IMR-90 (cell line): ENCODE measurements around the gene REEP2.

Experiments
- BHLHE40 ChIP-seq: fragments of 150-350 bp; IDR thresholded peaks from 2 replicates; pipeline ENCODE4 v1.6.1; 2016; ENCODE audit warnings: mild to moderate bottlenecking, low read depth, low read length
- CEBPB ChIP-seq: IDR thresholded peaks from 2 replicates; pipeline ENCODE4 v1.6.1; 2012; ENCODE audit warnings: low read depth, low read length, improper control_type of control experiment
- CHD1 ChIP-seq: IDR thresholded peaks from 2 replicates; pipeline ENCODE4 v1.6.1; 2012; ENCODE audit warnings: low read depth, low read length, improper control_type of control experiment
- FOS ChIP-seq: fragments of 150-350 bp; IDR thresholded peaks from 2 replicates; pipeline ENCODE4 v1.6.1; 2016; ENCODE audit warnings: low read depth, low read length
- MAZ ChIP-seq: IDR thresholded peaks from 2 replicates; pipeline ENCODE4 v1.6.1; 2012; ENCODE audit warnings: low read depth, mild to moderate bottlenecking, low read length, improper control_type of control experiment, moderate library complexity, borderline replicate concordance
- POLR2A ChIP-seq: IDR thresholded peaks from 2 replicates; pipeline ENCODE4 v1.6.1; 2012; ENCODE audit warnings: mild to moderate bottlenecking, low read depth, low read length
- RCOR1 ChIP-seq: IDR thresholded peaks from 2 replicates; pipeline ENCODE4 v1.6.1; 2012; ENCODE audit warnings: mild to moderate bottlenecking, low read length, improper control_type of control experiment; ENCODE audit not compliant: insufficient replicate concordance
- SMC3 ChIP-seq: fragments of 150-350 bp; IDR thresholded peaks from 2 replicates; pipeline ENCODE4 v1.6.1; 2016; ENCODE audit warnings: low read depth, mild to moderate bottlenecking, antibody characterized with exemption, low read length, moderate library complexity
- TF ChIP-seq, protein P1 (sequence below): fragments of 150-350 bp; IDR thresholded peaks from 2 replicates; pipeline ENCODE4 v1.6.1; 2016; ENCODE audit warnings: low read depth, mild to moderate bottlenecking, low read length, moderate library complexity, borderline replicate concordance
- TF ChIP-seq, protein P2 (sequence below): conservative IDR thresholded peaks from 2 replicates; pipeline ENCODE4 v1.5.1; 2012; ENCODE audit warnings: mild to moderate bottlenecking, low read depth, low read length, improper control_type of control experiment
- TF ChIP-seq, protein P3 (sequence below): fragments of 150-350 bp; IDR thresholded peaks from 2 replicates; pipeline ENCODE4 v1.6.1; 2017; ENCODE audit warnings: mild to moderate bottlenecking, antibody characterized with exemption, low read length, low read depth

DNA sequence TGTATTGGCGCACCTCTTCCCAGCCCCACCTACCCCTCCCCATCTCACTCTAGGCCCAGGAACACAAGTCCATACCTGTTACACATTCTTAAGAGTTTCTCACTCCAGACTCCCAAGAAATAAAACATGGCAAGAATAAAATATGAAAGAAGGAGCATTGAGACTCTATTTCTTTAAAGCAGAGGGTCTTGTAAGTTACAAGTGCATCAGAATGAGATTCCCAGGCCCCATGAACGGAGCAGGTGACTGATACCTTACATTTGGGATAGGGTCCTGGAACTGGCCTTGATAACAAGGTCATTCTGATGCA, 32.1 kb downstream of the REEP2 start:
- TF ChIP-seq, protein P1, sequence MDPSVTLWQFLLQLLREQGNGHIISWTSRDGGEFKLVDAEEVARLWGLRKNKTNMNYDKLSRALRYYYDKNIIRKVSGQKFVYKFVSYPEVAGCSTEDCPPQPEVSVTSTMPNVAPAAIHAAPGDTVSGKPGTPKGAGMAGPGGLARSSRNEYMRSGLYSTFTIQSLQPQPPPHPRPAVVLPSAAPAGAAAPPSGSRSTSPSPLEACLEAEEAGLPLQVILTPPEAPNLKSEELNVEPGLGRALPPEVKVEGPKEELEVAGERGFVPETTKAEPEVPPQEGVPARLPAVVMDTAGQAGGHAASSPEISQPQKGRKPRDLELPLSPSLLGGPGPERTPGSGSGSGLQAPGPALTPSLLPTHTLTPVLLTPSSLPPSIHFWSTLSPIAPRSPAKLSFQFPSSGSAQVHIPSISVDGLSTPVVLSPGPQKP, result no peak
- TF ChIP-seq BHLHE40 (no peak), MAZ (no peak), CHD1 (no peak), POLR2A (no peak), FOS (no peak), SMC3 (no peak), CEBPB (no peak), RCOR1 (no peak)
- TF ChIP-seq, protein P2, sequence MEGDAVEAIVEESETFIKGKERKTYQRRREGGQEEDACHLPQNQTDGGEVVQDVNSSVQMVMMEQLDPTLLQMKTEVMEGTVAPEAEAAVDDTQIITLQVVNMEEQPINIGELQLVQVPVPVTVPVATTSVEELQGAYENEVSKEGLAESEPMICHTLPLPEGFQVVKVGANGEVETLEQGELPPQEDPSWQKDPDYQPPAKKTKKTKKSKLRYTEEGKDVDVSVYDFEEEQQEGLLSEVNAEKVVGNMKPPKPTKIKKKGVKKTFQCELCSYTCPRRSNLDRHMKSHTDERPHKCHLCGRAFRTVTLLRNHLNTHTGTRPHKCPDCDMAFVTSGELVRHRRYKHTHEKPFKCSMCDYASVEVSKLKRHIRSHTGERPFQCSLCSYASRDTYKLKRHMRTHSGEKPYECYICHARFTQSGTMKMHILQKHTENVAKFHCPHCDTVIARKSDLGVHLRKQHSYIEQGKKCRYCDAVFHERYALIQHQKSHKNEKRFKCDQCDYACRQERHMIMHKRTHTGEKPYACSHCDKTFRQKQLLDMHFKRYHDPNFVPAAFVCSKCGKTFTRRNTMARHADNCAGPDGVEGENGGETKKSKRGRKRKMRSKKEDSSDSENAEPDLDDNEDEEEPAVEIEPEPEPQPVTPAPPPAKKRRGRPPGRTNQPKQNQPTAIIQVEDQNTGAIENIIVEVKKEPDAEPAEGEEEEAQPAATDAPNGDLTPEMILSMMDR, result no peak
- TF ChIP-seq, protein P3, sequence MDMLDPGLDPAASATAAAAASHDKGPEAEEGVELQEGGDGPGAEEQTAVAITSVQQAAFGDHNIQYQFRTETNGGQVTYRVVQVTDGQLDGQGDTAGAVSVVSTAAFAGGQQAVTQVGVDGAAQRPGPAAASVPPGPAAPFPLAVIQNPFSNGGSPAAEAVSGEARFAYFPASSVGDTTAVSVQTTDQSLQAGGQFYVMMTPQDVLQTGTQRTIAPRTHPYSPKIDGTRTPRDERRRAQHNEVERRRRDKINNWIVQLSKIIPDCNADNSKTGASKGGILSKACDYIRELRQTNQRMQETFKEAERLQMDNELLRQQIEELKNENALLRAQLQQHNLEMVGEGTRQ, result no peak
